Neutrophil (primary cell): Measurements from ENCODE around the gene PDE2A.

ENCODE experiments used
- H3K27ac ChIP-seq: fragments of 200-600 bp; sonication (generic); 2 replicates; pipeline ENCODE4 v1.5.1; 2016; ENCODE audit warnings: mild to moderate bottlenecking, moderate library complexity
- H3K27me3 ChIP-seq: fragments of 200-600 bp; sonication (generic); 2 replicates; pipeline ENCODE4 v1.6.0; 2016; ENCODE audit warnings: mild to moderate bottlenecking
- H3K36me3 ChIP-seq: fragments of 200-600 bp; sonication (generic); 2 replicates; pipeline ENCODE4 v1.5.1; 2017
- H3K4me1 ChIP-seq, 2 experiments: fragments of 200-600 bp in 1 of 2; sonication (generic) in 1 of 2; 1 replicate in 1 of 2; 2 replicates in 1 of 2; pipeline versions ENCODE4 v1.5.1 to v1.6.1; 2013 to 2016; ENCODE audit warnings: low read depth in 1 of 2, low read length in 1 of 2, mild to moderate bottlenecking in 1 of 2, moderate library complexity in 1 of 2; ENCODE audit not compliant: control insufficient read depth in 1 of 2, insufficient read depth in 1 of 2
- H3K4me3 ChIP-seq, 2 experiments: fragments of 200-600 bp in 1 of 2; sonication (generic) in 1 of 2; 1 replicate in 1 of 2; 2 replicates in 1 of 2; pipeline ENCODE4 v1.5.1; 2013 to 2016; ENCODE audit warnings: low read depth in 1 of 2, low read length in 1 of 2, mild to moderate bottlenecking in 1 of 2, moderate library complexity in 1 of 2
- H3K9me3 ChIP-seq: fragments of 200-600 bp; sonication (generic); 2 replicates; pipeline ENCODE4 v1.5.1; 2016
- TF ChIP-seq, protein P1 (sequence below): fragments of 200-600 bp; sonication (generic); IDR thresholded peaks from 2 replicates; pipeline ENCODE4 v1.5.1; 2016; ENCODE audit warnings: antibody characterized with exemption

The PDE2A gene

DNA sequence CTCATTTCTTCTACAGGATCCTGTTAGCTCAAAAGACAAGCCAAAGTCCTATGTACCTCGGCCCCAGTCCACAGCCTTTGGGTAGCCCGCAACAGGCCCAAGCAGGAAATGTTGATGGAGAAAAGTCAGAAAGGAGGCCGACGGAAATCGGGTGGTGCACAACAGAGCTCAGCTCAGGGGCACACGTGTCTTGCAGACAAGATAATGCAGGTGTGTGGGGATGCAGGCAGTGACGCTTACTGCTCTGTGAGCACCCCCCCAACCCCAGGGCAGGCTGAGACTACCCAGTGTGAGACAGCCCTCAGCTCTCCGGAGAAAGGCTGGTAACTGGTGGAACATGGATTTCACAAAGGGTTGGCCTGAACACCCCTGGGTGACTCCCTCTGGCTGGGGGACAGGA, 4.3 kb upstream of the PDE2A start:
- Histone ChIP-seq H3K27me3 (peaks cover 59% of the 10 kb centered on the region), H3K27ac (no peak overlapping the region), H3K4me3 (no peak overlapping the region), H3K4me1 (no peaks in the 10 kb centered on the region), H3K9me3 (no peaks in the 10 kb centered on the region), H3K36me3 (peaks cover 20% of the 10 kb centered on the region)
- TF ChIP-seq, protein P1, sequence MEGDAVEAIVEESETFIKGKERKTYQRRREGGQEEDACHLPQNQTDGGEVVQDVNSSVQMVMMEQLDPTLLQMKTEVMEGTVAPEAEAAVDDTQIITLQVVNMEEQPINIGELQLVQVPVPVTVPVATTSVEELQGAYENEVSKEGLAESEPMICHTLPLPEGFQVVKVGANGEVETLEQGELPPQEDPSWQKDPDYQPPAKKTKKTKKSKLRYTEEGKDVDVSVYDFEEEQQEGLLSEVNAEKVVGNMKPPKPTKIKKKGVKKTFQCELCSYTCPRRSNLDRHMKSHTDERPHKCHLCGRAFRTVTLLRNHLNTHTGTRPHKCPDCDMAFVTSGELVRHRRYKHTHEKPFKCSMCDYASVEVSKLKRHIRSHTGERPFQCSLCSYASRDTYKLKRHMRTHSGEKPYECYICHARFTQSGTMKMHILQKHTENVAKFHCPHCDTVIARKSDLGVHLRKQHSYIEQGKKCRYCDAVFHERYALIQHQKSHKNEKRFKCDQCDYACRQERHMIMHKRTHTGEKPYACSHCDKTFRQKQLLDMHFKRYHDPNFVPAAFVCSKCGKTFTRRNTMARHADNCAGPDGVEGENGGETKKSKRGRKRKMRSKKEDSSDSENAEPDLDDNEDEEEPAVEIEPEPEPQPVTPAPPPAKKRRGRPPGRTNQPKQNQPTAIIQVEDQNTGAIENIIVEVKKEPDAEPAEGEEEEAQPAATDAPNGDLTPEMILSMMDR = no peak

DNA sequence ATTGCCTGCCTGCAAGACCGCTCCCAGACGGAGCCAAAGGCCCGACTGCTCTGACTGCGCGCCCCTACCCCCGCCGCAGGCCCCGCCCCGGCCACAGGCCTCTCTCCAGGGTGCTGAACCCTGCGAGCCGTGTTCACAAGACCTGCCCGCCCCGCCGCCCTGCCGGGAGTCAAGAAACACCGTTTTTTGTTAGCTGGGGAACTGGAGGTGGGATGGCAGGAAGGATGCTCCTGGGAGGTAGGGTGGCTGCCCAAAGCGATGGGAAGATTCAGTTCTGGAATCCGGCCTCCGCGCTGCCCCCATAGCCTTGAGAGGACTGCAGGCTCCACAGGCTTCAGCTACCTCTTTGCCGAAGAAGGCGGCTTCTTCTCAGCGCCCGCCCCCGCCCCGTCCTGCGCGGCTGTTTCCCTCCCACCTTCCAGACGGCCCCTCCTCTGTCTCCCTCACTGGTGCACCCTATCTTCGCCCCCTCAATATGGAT, 2.7 kb upstream of the PDE2A start:
- Histone ChIP-seq H3K27me3 (peaks cover 75% of the 10 kb centered on the region), H3K27ac (no peak overlapping the region), H3K36me3 (peaks cover 6% of the 10 kb centered on the region), H3K4me1 (no peaks in the 10 kb centered on the region), H3K4me3 (no peak overlapping the region), H3K9me3 (no peaks in the 10 kb centered on the region)
- TF ChIP-seq, protein P1 = no peak

GRCh38 chr11:72675221-72675620, 999 bp upstream of the PDE2A start:
- peaks cover 92% of the 10 kb centered on the region for H3K27me3 ChIP-seq

GRCh38 chr11:72673284-72673942, 809 bp downstream of the PDE2A start:
- H3K36me3 ChIP-seq = no peaks in the 10 kb centered on the region
- no peak overlapping the region for H3K4me3 ChIP-seq
- peaks cover 100% of the 10 kb centered on the region for H3K27me3 ChIP-seq
- H3K4me1 ChIP-seq = no peaks in the 10 kb centered on the region
- H3K9me3 ChIP-seq = no peaks in the 10 kb centered on the region
- TF ChIP-seq, protein P1 = no peak
- H3K27ac ChIP-seq = no peak overlapping the region

More at GRCh38 chr11:72675221-72675620, 999 bp upstream of the PDE2A start:
- H3K4me1 ChIP-seq = no peaks in the 10 kb centered on the region
- H3K9me3 ChIP-seq = no peaks in the 10 kb centered on the region
- H3K4me3 ChIP-seq = no peak overlapping the region
- TF ChIP-seq, protein P1 = no peak
- no peak overlapping the region for H3K27ac ChIP-seq
- no peaks in the 10 kb centered on the region for H3K36me3 ChIP-seq

- H3K36me3 ChIP-seq = no peaks in the 10 kb centered on the region
- H3K27me3 ChIP-seq = peaks cover 100% of the 10 kb centered on the region
- H3K4me3 ChIP-seq = no peak overlapping the region
- TF ChIP-seq, protein P1 = no peak
- H3K27ac ChIP-seq = no peak overlapping the region
- no peaks in the 10 kb centered on the region for H3K9me3 ChIP-seq
- H3K4me1 ChIP-seq = no peaks in the 10 kb centered on the region
Observed at GRCh38 chr11:72672597-72673238, 1.5 kb downstream of the PDE2A start.
